Type B pancreatic cell (in vitro differentiated cells): ENCODE data around the gene IMPDH1. TPM values are rescaled to one million over a fixed set of nuclear protein-coding genes. Genes with fewer than 3 reads are reported as not detected.

ENCODE experiments used
- DNase-seq: peaks from one replicate; pipeline ENCODE4 v3.0.0; 2021; ENCODE audit warnings: mixed read lengths; ENCODE audit not compliant: unreplicated experiment; ENCODE audit errors: extremely low spot score
- H3K27ac Mint-ChIP-seq: 2 replicates; pipeline ENCODE4 v1.8.0; 2021; ENCODE audit warnings: mild to moderate bottlenecking, mixed read lengths
- H3K27me3 Mint-ChIP-seq: 2 replicates; pipeline ENCODE4 v1.8.0; 2021; ENCODE audit warnings: mixed read lengths
- H3K36me3 Mint-ChIP-seq: 2 replicates; pipeline ENCODE4 v1.8.0; 2021; ENCODE audit warnings: mixed read lengths
- H3K4me1 Mint-ChIP-seq: one replicate; pipeline ENCODE4 v1.8.0; 2021; ENCODE audit warnings: mixed read lengths; ENCODE audit not compliant: unreplicated experiment
- H3K4me3 Mint-ChIP-seq: 2 replicates; pipeline ENCODE4 v1.8.0; 2021; ENCODE audit warnings: mild to moderate bottlenecking, mixed read lengths
- H3K9me3 Mint-ChIP-seq: 2 replicates; pipeline ENCODE4 v1.8.0; 2021; ENCODE audit warnings: mixed read lengths
- total RNA-seq: library from RNA; stranded (reverse); gene quantifications from 2 replicates; pipeline ENCODE4 v1.2.1, GENCODE V29; 2021; ENCODE audit warnings: low replicate concordance
- TF ChIP-seq, protein P1 (sequence below): fragments of 200-600 bp; sonication (generic); conservative IDR thresholded peaks from 2 replicates; pipeline ENCODE4 v1.5.0; 2021; ENCODE audit warnings: antibody characterized with exemption, mild to moderate bottlenecking

Gene IMPDH1
- total RNA-seq, 1 donor from 2014 or later = 42.2 TPM

DNA sequence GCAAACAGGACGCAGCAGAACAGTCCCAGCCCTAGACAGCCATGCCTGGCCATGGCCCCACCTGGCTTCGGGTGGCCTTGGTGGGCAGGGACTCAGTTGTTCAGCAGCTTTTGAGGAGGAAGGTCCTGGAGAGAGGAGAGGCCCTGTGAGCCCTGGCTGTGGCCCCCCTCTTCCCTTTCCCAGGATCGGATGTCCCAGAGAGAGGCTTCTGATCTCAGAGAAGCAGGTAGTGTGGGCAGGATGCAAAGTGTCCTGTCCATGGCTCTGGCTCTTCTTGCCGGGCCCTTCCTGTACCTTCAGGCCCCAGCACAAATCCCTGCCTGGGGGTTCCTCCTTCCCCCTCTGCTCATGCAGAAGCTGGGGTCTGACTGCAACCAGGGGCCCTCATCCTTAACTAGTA lies 49.8 kb downstream of the IMPDH1 start:
- Mint-ChIP-seq H3K4me3 (peak overlapping the region; percentile 88), H3K27ac (no peak overlapping the region), H3K9me3 (no peaks in the 10 kb centered on the region), H3K27me3 (peaks cover 59% of the 10 kb centered on the region), H3K4me1 (peaks cover 12% of the 10 kb centered on the region), H3K36me3 (no peaks in the 10 kb centered on the region)
- TF ChIP-seq, protein P1, sequence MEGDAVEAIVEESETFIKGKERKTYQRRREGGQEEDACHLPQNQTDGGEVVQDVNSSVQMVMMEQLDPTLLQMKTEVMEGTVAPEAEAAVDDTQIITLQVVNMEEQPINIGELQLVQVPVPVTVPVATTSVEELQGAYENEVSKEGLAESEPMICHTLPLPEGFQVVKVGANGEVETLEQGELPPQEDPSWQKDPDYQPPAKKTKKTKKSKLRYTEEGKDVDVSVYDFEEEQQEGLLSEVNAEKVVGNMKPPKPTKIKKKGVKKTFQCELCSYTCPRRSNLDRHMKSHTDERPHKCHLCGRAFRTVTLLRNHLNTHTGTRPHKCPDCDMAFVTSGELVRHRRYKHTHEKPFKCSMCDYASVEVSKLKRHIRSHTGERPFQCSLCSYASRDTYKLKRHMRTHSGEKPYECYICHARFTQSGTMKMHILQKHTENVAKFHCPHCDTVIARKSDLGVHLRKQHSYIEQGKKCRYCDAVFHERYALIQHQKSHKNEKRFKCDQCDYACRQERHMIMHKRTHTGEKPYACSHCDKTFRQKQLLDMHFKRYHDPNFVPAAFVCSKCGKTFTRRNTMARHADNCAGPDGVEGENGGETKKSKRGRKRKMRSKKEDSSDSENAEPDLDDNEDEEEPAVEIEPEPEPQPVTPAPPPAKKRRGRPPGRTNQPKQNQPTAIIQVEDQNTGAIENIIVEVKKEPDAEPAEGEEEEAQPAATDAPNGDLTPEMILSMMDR = no peak
- DNase-seq = no peak

DNA sequence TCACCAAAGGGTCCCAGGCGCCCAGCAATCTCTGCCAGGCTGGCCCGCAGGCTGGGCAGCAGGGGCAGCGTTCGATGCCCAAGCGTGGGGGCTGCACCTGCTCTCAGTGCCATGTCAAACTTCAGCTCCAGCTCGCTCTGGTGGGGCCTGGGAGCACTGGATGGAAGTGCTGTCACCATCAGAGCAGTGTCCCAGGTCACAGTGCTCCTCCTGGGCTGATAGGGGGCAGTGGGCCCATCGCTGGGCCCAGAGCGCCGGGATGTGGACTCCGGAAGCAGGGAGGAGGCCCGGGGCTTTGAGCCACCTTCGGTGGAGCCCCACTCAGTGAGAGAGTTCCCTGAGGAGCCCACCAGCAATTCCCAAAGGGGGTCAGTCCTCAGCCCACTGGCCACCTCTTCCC lies 50.4 kb downstream of the IMPDH1 start:
- no peak for DNase-seq
- H3K4me3 Mint-ChIP-seq = no peak overlapping the region
- H3K9me3 Mint-ChIP-seq = no peaks in the 10 kb centered on the region
- TF ChIP-seq, protein P1 = no peak
- no peak overlapping the region for H3K27ac Mint-ChIP-seq
- H3K27me3 Mint-ChIP-seq = peaks cover 53% of the 10 kb centered on the region
- H3K4me1 Mint-ChIP-seq = peaks cover 12% of the 10 kb centered on the region
- H3K36me3 Mint-ChIP-seq = no peaks in the 10 kb centered on the region

DNA sequence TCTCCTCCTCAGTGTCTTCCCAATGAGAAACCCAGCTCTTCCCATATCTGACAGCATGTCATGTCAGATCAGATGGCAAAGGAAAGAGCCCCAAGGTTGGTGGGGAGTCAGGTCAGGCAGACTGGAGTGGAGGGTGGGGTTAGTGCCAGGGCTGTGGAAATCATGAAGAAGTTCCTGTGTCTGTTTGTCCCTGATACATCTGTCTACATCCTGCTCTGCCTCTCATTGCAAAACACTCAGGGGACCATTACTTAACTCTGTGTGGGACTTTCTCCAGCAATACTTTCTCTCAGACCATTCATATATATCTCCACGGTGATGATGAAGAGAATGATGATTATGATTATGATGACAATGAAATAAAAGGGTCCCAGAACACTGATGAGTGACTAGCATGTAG lies 51.5 kb downstream of the IMPDH1 start:
- TF ChIP-seq, protein P1 = no peak
- no peak for DNase-seq
- H3K4me1 Mint-ChIP-seq = peaks cover 15% of the 10 kb centered on the region
- peaks cover 2% of the 10 kb centered on the region for H3K36me3 Mint-ChIP-seq
- no peak overlapping the region for H3K27ac Mint-ChIP-seq
- no peaks in the 10 kb centered on the region for H3K9me3 Mint-ChIP-seq
- no peak overlapping the region for H3K4me3 Mint-ChIP-seq
- peaks cover 50% of the 10 kb centered on the region for H3K27me3 Mint-ChIP-seq

DNA sequence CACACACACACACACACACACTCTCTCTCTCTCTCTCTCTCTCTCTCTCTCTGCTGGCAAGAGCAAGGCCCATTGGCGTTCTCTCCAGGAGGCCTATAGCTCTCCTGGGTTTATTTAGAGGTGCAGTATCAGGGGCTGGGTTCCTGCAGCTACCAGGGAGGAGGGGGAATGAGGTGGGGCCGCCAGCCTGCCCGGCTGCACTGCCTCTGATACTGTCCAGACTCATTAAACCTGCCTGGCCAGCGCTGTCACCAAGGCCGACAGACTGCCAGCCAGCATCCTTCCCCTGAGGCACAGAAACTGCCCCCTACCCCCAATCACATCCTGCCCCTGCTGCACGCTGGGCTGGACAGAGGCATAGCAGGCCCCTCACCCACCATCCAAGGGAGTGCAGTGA lies 52.6 kb downstream of the IMPDH1 start:
- peaks cover 7% of the 10 kb centered on the region for H3K36me3 Mint-ChIP-seq
- no peaks in the 10 kb centered on the region for H3K9me3 Mint-ChIP-seq
- H3K4me3 Mint-ChIP-seq = peak overlapping the region; percentile 72
- TF ChIP-seq, protein P1 = no peak
- DNase-seq = no peak
- peaks cover 47% of the 10 kb centered on the region for H3K27me3 Mint-ChIP-seq
- H3K27ac Mint-ChIP-seq = peak overlapping the region; percentile 51
- peaks cover 21% of the 10 kb centered on the region for H3K4me1 Mint-ChIP-seq

DNA sequence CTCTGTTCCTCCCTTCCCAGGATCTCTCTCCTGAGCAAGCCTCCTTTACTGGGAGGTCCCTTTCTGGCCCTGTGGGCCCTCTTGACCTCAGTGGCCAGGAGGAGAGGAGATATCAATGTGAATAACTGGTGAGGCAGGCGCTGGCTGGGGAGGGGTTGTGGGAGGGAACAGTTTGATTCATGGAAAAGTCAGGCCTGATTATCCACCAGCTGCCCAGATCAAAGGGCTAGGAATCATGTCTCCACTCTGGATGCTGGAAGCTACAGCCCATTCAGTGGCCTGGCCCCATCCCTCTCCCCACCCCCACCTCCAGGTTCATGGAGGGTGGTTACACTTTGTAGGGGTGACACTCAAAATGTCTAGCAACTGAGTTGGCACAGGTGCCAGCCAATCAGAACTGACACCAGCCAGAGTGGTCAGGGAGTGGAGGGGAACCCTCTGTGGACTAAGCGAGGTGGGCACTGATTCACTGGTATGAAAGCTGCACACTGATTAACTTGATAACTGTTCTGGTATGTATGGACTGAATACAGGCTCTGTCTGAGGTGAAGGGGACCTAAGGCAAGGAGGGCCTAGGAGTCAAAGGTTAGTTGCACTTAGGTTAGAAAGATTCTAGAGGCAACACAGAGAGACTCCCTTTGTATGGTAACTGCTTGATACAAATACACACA lies 53.1 kb downstream of the IMPDH1 start:
- H3K36me3 Mint-ChIP-seq = peaks cover 7% of the 10 kb centered on the region
- H3K27me3 Mint-ChIP-seq = peaks cover 42% of the 10 kb centered on the region
- H3K4me3 Mint-ChIP-seq = peak overlapping the region; percentile 72
- H3K27ac Mint-ChIP-seq = peak overlapping the region; percentile 51
- peaks cover 16% of the 10 kb centered on the region for H3K4me1 Mint-ChIP-seq
- TF ChIP-seq, protein P1 = no peak
- no peaks in the 10 kb centered on the region for H3K9me3 Mint-ChIP-seq
- DNase-seq = no peak
